Psoas muscle (tissue), 8 donors: ENCODE data around the gene NDST1. TPM values are rescaled to one million over a fixed set of nuclear protein-coding genes. Genes with fewer than 3 reads are reported as not detected.
A peak's percentile ranks its signal among the peaks of the same experiment; 100 is the strongest.

Source experiments
- ATAC-seq, 4 donors: fragments of 200-7000 bp; cut with Tn5 transposase; one replicate each; pipeline ENCODE4 v1.9.1; 2020; ENCODE audit warnings: moderate library complexity in 3 of 4, mild to moderate bottlenecking in 2 of 4
- DNase-seq, 2 donors: peaks; one replicate each; pipeline ENCODE4 v3.0.0-alpha.2; 2020
- H3K27ac ChIP-seq: fragments of 200-600 bp; one replicate; pipeline ENCODE4 v1.8.0; 2022
- H3K27me3 ChIP-seq, 3 donors: fragments of 200-600 bp in 1 of 3; one replicate each; pipeline versions ENCODE4 v1.6.1 to v1.8.0; 2013 to 2022; ENCODE audit warnings: low read length in 2 of 3, mild to moderate bottlenecking in 2 of 3, moderate library complexity in 1 of 3; ENCODE audit not compliant: insufficient read depth in 3 of 3
- H3K36me3 ChIP-seq, 2 donors: fragments of 200-600 bp in 1 of 2; one replicate each; pipeline versions ENCODE4 v1.6.1 to v1.8.0; 2013 to 2022; ENCODE audit warnings: low read depth in 1 of 2, mild to moderate bottlenecking in 1 of 2, moderate library complexity in 1 of 2; ENCODE audit not compliant: insufficient read depth in 1 of 2
- H3K4me1 ChIP-seq: fragments of 200-600 bp; one replicate; pipeline ENCODE4 v1.8.0; 2022
- H3K4me3 ChIP-seq: fragments of 200-600 bp; one replicate; pipeline ENCODE4 v1.8.0; 2022; ENCODE audit warnings: mild to moderate bottlenecking
- H3K9me3 ChIP-seq: fragments of 200-600 bp; one replicate; pipeline ENCODE4 v1.8.0; 2022
- WGBS, 3 donors: extraction: QIAGEN DNeasy Blood & Tissue Kit; methylation state at CpG; one replicate each; pipeline versions ENCODE4 v1.1.6 to v1.1.7; 2013; 5-methylcytosine and 5-hydroxymethylcytosine counted together
- intact Hi-C, 2 donors: fragments of 100-400 bp; cut with DNase I; formaldehyde crosslinking; loops; one replicate each; pipeline versions ENCODE4 v1.11.0 to v1.14.2; 2022
- polyA plus RNA-seq, 3 donors: library from polyadenylated mRNA; stranded (reverse); fragments of 200-250 nt; gene quantifications; one replicate each; pipeline ENCODE4 v1.2.3, GENCODE V29; 2013
- total RNA-seq, 4 donors: library from RNA; stranded (reverse); fragmentation: NEBNext Ultra II Directional in 2 of 4; extraction: Animal tissue kit (Norgen Biotek cat#: 25700) in 2 of 4; gene quantifications; one replicate each; pipeline versions ENCODE4 v1.2.1 to v1.2.4, GENCODE V29; 2021 to 2023
- TF ChIP-seq, protein P1 (sequence below): fragments of 200-600 bp; IDR thresholded peaks from one replicate; pipeline ENCODE4 v1.8.0; 2022; ENCODE audit warnings: antibody characterized with exemption
- donor health status: healthy with polysubstance abuse.
- donor health status: DM: no; HTN: no; CAD: no; lungs with moderate emphysema.
- donor health status: Bipolar disorder and iron deficiency.
- donor health status: healthy.
- donor health status: DM: yes; HTN: yes; CAD: no.
- donor health status: DM: no; HTN: no; CAD: no.
- donor health status: DM: no; HTN: no; CAD: no.
- donor health status: DM: yes; HTN: yes; CAD: no.

Gene NDST1
- total and polyA plus RNA-seq, 7 donors, result 11.0 to 40.2 (median 30.1) TPM

- H3K9me3 ChIP-seq, result no peaks in the 10 kb centered on the region
- TF ChIP-seq, protein P1, sequence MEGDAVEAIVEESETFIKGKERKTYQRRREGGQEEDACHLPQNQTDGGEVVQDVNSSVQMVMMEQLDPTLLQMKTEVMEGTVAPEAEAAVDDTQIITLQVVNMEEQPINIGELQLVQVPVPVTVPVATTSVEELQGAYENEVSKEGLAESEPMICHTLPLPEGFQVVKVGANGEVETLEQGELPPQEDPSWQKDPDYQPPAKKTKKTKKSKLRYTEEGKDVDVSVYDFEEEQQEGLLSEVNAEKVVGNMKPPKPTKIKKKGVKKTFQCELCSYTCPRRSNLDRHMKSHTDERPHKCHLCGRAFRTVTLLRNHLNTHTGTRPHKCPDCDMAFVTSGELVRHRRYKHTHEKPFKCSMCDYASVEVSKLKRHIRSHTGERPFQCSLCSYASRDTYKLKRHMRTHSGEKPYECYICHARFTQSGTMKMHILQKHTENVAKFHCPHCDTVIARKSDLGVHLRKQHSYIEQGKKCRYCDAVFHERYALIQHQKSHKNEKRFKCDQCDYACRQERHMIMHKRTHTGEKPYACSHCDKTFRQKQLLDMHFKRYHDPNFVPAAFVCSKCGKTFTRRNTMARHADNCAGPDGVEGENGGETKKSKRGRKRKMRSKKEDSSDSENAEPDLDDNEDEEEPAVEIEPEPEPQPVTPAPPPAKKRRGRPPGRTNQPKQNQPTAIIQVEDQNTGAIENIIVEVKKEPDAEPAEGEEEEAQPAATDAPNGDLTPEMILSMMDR, result no peak
- no peak overlapping the region for H3K4me3 ChIP-seq
- H3K4me1 ChIP-seq, result peaks cover 79% of the 10 kb centered on the region
- DNase-seq, result peak in 1 of 2 donors; percentile 7
- peaks cover 2 to 34% of the 10 kb centered on the region in 2 donors for H3K36me3 ChIP-seq
- ATAC-seq, result no peak
- peak overlapping the region; percentile 81 for H3K27ac ChIP-seq
- no peaks in the 10 kb centered on the region for H3K27me3 ChIP-seq
- intact Hi-C loops, result loop anchor here in 1 of 2 donors (5.0 kb wide), 1 partner anchor 68 kb away; no protein-coding TSS in a partner anchor
Measured at GRCh38 chr5:150525781-150526180, 17.9 kb downstream of the NDST1 start.

DNA sequence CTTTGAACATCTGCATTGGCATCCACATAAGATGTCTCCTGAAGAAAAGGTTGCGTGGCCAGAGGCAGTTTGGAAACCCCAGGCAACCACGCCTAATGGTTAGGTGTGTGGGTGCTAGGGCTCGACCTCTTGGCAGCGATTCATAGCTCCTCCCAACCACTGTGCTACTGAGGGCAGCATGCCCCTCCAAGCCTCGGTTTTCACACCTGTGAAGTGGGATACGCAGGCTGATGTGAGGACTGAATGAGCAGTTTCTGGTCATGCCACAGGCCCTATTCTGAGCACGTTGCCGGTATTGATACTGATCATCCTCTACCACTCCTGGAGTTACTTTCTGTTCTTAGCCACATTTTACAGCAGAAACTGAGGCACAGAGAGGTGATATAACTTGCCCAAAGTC, 19.1 kb downstream of the NDST1 start:
- 81 to 89% (median 85%) methylated on average over 8 of the region's 8 CpGs for WGBS, 3 donors
- ATAC-seq (no peak), DNase-seq (no peak)
- Histone ChIP-seq H3K9me3 (no peaks in the 10 kb centered on the region), H3K36me3 (peaks cover 0 to 33% of the 10 kb centered on the region in 2 donors), H3K27ac (peak overlapping the region; percentile 81), H3K27me3 (no peaks in the 10 kb centered on the region), H3K4me1 (peaks cover 76% of the 10 kb centered on the region), H3K4me3 (no peak overlapping the region)
- intact Hi-C loops, result loop anchor here in 1 of 2 donors (5.0 kb wide), 1 partner anchor 70 kb away; no protein-coding TSS in a partner anchor
- TF ChIP-seq, protein P1, result no peak

DNA sequence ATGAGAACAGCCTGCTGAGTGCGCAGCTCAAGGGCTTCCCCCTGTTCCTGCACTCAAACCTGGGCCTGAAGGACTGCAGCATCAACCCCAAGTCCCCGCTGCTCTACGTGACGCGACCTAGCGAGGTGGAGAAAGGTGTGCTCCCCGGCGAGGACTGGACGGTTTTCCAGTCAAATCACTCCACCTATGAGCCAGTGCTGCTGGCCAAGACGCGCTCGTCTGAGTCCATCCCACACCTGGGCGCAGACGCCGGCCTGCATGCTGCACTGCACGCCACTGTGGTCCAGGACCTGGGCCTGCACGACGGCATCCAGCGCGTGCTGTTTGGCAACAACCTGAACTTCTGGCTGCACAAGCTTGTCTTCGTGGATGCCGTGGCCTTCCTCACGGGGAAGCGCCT, 19.9 kb downstream of the NDST1 start:
- Histone ChIP-seq H3K4me1 (peaks cover 69% of the 10 kb centered on the region), H3K36me3 (peaks cover 0 to 40% of the 10 kb centered on the region in 2 donors), H3K27me3 (no peaks in the 10 kb centered on the region), H3K4me3 (no peak overlapping the region), H3K9me3 (no peaks in the 10 kb centered on the region), H3K27ac (peak overlapping the region; percentile 4)
- ATAC-seq (no peak), DNase-seq (no peak)
- intact Hi-C loops, result loop anchor here in 1 of 2 donors (5.0 kb wide), 1 partner anchor 71 kb away; no protein-coding TSS in a partner anchor
- WGBS, 3 donors, result 94 to 95% (median 94%) methylated on average over 24 of the region's 24 CpGs
- TF ChIP-seq, protein P1, result no peak

- H3K36me3 ChIP-seq, result peaks cover 0 to 52% of the 10 kb centered on the region in 2 donors
Measured at GRCh38 chr5:150528924-150529546, 21.1 kb downstream of the NDST1 start.

More at GRCh38 chr5:150528924-150529546, 21.1 kb downstream of the NDST1 start:
- Histone ChIP-seq H3K4me3 (no peak overlapping the region), H3K9me3 (no peaks in the 10 kb centered on the region), H3K27ac (peak overlapping the region; percentile 2), H3K4me1 (peaks cover 56% of the 10 kb centered on the region), H3K27me3 (no peaks in the 10 kb centered on the region)
- TF ChIP-seq, protein P1, result no peak
- intact Hi-C loops, result loop anchor here in 1 of 2 donors (5.0 kb wide), 1 partner anchor 72 kb away; no protein-coding TSS in a partner anchor
- ATAC-seq, result no peak
- 57 to 72% (median 67%) methylated on average over 2 of the region's 2 CpGs for WGBS, 3 donors
- DNase-seq, result no peak
